ENCODE results near the gene TBXA2R.

GRCh38 chr19:3619631-3620012 is 12.9 kb upstream of the TBXA2R start:
- TF ChIP-seq POLR2AphosphoS5 (IDR thresholded peaks at IDR 0.05) (no peak), CTCF (IDR thresholded peaks at IDR 0.05) (no peak), POLR2A (IDR thresholded peaks at IDR 0.05) (no peak), EP300 (IDR thresholded peaks at IDR 0.05) (no peak)

Data from suprapubic skin (tissue), 4 donors.